HG03457 (cell line): Measurements from ENCODE around the gene KIAA1614.

Experiments
- ATAC-seq: cut with Tn5 transposase; IDR thresholded peaks from one replicate; pipeline ENCODE4 v1.9.1; 2021; ENCODE audit warnings: moderate number of reproducible peaks; ENCODE audit not compliant: unreplicated experiment

Gene KIAA1614

GRCh38 chr1:180912801-180913565 lies at the start of gene KIAA1614:
TSS of gene KIAA1614 (plus strand) at chr1:180912897. CDS start at chr1:180913244, 347 bp downstream.
- ATAC-seq, result no peak

- ATAC-seq, result no peak
These were observed 49.4 kb upstream of the KIAA1614 start for GRCh38 chr1:180863158-180863775.

GRCh38 chr1:180881806-180882509 lies 30.7 kb upstream of the KIAA1614 start:
- ATAC-seq, result no peak

GRCh38 chr1:180884588-180885300 lies 28.0 kb upstream of the KIAA1614 start:
- no peak for ATAC-seq

GRCh38 chr1:180886338-180886737 lies 26.4 kb upstream of the KIAA1614 start:
- ATAC-seq, result no peak

GRCh38 chr1:180887841-180888240 lies 24.9 kb upstream of the KIAA1614 start:
- ATAC-seq, result no peak

GRCh38 chr1:180888870-180889269 lies 23.8 kb upstream of the KIAA1614 start:
- no peak for ATAC-seq

GRCh38 chr1:180889325-180889724 lies 23.4 kb upstream of the KIAA1614 start:
- no peak for ATAC-seq

GRCh38 chr1:180892272-180892671 lies 20.4 kb upstream of the KIAA1614 start:
- no peak for ATAC-seq

GRCh38 chr1:180892675-180893074 lies 20.0 kb upstream of the KIAA1614 start:
- no peak for ATAC-seq

GRCh38 chr1:180893614-180894013 lies 19.1 kb upstream of the KIAA1614 start:
- ATAC-seq, result no peak

- ATAC-seq, result no peak
These were observed 16.5 kb upstream of the KIAA1614 start for GRCh38 chr1:180896161-180896560.

- ATAC-seq, result no peak
These were observed 14.1 kb upstream of the KIAA1614 start for GRCh38 chr1:180898441-180899219.

GRCh38 chr1:180899262-180899661 lies 13.4 kb upstream of the KIAA1614 start:
- ATAC-seq, result no peak

- no peak for ATAC-seq
These were observed 11.4 kb upstream of the KIAA1614 start for GRCh38 chr1:180901076-180901990.

GRCh38 chr1:180902541-180902940 lies 10.2 kb upstream of the KIAA1614 start:
- no peak for ATAC-seq

GRCh38 chr1:180905927-180906326 lies 6.8 kb upstream of the KIAA1614 start:
- ATAC-seq, result no peak

- no peak for ATAC-seq
These were observed 6.2 kb upstream of the KIAA1614 start for GRCh38 chr1:180906511-180906910.

GRCh38 chr1:180907313-180908055 lies 5.2 kb upstream of the KIAA1614 start:
- ATAC-seq, result no peak
